Body of pancreas (tissue), 4 donors: Measurements from ENCODE around the gene ARNT2. TPM values are rescaled to one million over a fixed set of nuclear protein-coding genes. Genes with fewer than 3 reads are reported as not detected.

Experiments
- ATAC-seq: fragments of 150-250 bp; one replicate; pipeline ENCODE4 v1.9.1; 2016
- DNase-seq, 4 donors: peaks; one replicate each; pipeline ENCODE4 v3.0.0-alpha.2; 2019
- H3K27ac ChIP-seq, 4 donors: fragments of 200-600 bp; sonication (generic); 1 replicate in 3 of 4; 2 replicates in 1 of 4; pipeline versions ENCODE4 v1.5.1 to v1.6.1; 2016 to 2019; ENCODE audit warnings: mild to moderate bottlenecking in 1 of 4, mixed read lengths in 1 of 4, moderate library complexity in 1 of 4
- H3K27me3 ChIP-seq, 2 donors: fragments of 200-600 bp; sonication (generic); one replicate each; pipeline ENCODE4 v1.6.0; 2016; ENCODE audit warnings: mild to moderate bottlenecking in 1 of 2
- H3K36me3 ChIP-seq, 2 donors: fragments of 200-600 bp; sonication (generic); replicated peaks in 1 of 2; 2 replicates each; pipeline ENCODE4 v1.5.1; 2016; ENCODE audit warnings: low read depth in 2 of 2; ENCODE audit not compliant: insufficient read depth in 1 of 2
- H3K4me1 ChIP-seq: fragments of 200-600 bp; sonication (generic); one replicate; pipeline ENCODE4 v1.6.0; 2016
- H3K4me3 ChIP-seq, 2 donors: fragments of 200-600 bp; sonication (generic); 1 replicate in 1 of 2; 2 replicates in 1 of 2; pipeline ENCODE4 v1.5.1; 2016 to 2019
- H3K9me3 ChIP-seq, 3 donors: fragments of 200-600 bp; sonication (generic); 1 replicate in 2 of 3; 2 replicates in 1 of 3; pipeline ENCODE4 v1.5.1; 2016
- POLR2A ChIP-seq, 3 donors: fragments of 450-650 bp; IDR thresholded peaks; one replicate each; pipeline ENCODE4 v1.6.1; 2016; ENCODE audit warnings: antibody characterized with exemption in 3 of 3, mild to moderate bottlenecking in 2 of 3
- WGBS, 2 donors: methylation state at CpG; one replicate each; pipeline ENCODE4 v1.1.5; 2017; 5-methylcytosine and 5-hydroxymethylcytosine counted together
- intact Hi-C: fragments of 100-400 bp; cut with DNase I; formaldehyde crosslinking; loops from one replicate; pipeline ENCODE4 v1.15.1; 2023
- total RNA-seq, 2 donors: library from RNA; depleted of rRNA; stranded (reverse); fragments of >200 nt; gene quantifications; one replicate each; pipeline ENCODE4 v1.1.0, GENCODE V29; 2016
- TF ChIP-seq, protein P1 (sequence below), 7 experiments: fragments of 450-650 bp in 4 of 7; fragments of 200-600 bp in 3 of 7; sonication (generic) in 3 of 7; IDR thresholded peaks; one replicate each; pipeline ENCODE4 v1.5.1; 2016 to 2019; ENCODE audit warnings: antibody characterized with exemption in 7 of 7

The ARNT2 gene
- total RNA-seq, 2 donors from 2014 or later, result 5.3 to 5.4 TPM

DNA sequence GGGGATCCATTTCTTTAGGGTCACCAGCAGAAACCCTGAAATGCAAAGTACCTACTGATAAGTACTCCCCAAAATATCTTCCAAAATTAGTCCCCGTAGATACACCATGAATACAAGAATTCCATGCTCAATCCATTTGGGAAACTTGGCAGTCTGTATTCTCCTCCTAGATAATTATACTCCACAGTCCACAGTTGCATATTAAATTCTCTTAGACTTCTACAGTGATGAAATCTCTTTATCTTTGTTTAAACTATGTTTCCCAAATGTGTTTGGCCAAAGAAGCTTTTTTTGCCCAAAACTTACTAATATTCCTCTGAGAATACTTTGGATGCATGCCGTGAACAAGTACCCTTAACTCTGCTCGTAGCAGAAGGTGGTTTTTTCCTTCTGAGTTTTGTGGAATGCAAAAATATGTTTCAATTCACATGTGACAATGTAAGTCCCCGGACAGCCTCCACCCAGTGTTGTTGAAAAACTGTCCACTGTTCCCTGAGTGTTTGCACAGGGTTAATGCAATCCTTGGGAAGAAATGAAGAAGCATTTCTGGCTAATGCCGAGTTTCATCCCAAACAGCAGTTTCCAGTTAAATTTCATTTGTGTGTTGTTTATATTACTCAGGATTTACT lies 126.7 kb downstream of the ARNT2 start:
- Histone ChIP-seq H3K36me3 (no peaks in the 10 kb centered on the region), H3K27ac (no peak overlapping the region), H3K27me3 (no peaks in the 10 kb centered on the region), H3K4me3 (no peak overlapping the region), H3K9me3 (no peaks in the 10 kb centered on the region), H3K4me1 (no peaks in the 10 kb centered on the region)
- intact Hi-C loops, result no loop called here
- TF ChIP-seq, protein P1, sequence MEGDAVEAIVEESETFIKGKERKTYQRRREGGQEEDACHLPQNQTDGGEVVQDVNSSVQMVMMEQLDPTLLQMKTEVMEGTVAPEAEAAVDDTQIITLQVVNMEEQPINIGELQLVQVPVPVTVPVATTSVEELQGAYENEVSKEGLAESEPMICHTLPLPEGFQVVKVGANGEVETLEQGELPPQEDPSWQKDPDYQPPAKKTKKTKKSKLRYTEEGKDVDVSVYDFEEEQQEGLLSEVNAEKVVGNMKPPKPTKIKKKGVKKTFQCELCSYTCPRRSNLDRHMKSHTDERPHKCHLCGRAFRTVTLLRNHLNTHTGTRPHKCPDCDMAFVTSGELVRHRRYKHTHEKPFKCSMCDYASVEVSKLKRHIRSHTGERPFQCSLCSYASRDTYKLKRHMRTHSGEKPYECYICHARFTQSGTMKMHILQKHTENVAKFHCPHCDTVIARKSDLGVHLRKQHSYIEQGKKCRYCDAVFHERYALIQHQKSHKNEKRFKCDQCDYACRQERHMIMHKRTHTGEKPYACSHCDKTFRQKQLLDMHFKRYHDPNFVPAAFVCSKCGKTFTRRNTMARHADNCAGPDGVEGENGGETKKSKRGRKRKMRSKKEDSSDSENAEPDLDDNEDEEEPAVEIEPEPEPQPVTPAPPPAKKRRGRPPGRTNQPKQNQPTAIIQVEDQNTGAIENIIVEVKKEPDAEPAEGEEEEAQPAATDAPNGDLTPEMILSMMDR (IDR thresholded peaks at IDR 0.05), result no peak
- no peak for TF ChIP-seq POLR2A (IDR thresholded peaks at IDR 0.05)
- WGBS, 2 donors, result 73 to 77% methylated on average over 5 of the region's 5 CpGs
- DNase-seq (no peak), ATAC-seq (no peak)

DNA sequence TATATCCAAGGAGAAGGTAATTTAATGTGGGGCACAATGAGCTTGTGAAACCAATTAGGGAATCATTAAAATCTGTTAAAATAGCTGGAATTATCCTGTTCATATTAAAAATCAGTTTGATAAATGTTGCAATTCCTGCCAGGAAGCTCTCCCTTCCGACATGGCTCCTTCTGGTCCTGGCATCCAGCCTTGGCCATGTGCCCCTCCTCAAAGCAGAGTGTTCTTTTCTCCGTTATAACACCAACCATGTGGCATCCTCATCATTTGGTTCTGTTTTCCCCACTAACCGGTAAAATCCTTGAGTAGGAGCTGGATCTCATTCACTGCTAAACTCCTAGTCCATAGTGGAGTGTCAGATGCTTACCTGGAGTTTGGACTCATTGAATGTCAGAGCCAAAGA lies 127.2 kb downstream of the ARNT2 start:
- 70 to 78% methylated on average over 3 of the region's 3 CpGs for WGBS, 2 donors
- intact Hi-C loops, result no loop called here
- Histone ChIP-seq H3K9me3 (no peaks in the 10 kb centered on the region), H3K4me3 (no peak overlapping the region), H3K36me3 (no peaks in the 10 kb centered on the region), H3K27me3 (no peaks in the 10 kb centered on the region), H3K27ac (no peak overlapping the region), H3K4me1 (no peaks in the 10 kb centered on the region)
- ATAC-seq (no peak), DNase-seq (no peak)
- TF ChIP-seq, protein P1 (IDR thresholded peaks at IDR 0.05), result no peak
- no peak for TF ChIP-seq POLR2A (IDR thresholded peaks at IDR 0.05)

GRCh38 chr15:80531796-80532195 lies 127.6 kb downstream of the ARNT2 start:
- Histone ChIP-seq H3K4me3 (no peak overlapping the region), H3K27ac (no peak overlapping the region), H3K36me3 (no peaks in the 10 kb centered on the region), H3K9me3 (no peaks in the 10 kb centered on the region), H3K27me3 (no peaks in the 10 kb centered on the region), H3K4me1 (no peaks in the 10 kb centered on the region)
- ATAC-seq (no peak), DNase-seq (no peak)
- intact Hi-C loops, result no loop called here
- 63 to 67% methylated on average over 6 to 7 of the region's 7 CpGs for WGBS, 2 donors
- TF ChIP-seq, protein P1 (IDR thresholded peaks at IDR 0.05), result no peak
- no peak for TF ChIP-seq POLR2A (IDR thresholded peaks at IDR 0.05)

GRCh38 chr15:80533790-80534333 lies 129.7 kb downstream of the ARNT2 start:
- H3K4me3 ChIP-seq, result no peak overlapping the region
- TF ChIP-seq POLR2A (IDR thresholded peaks at IDR 0.05), result no peak
- TF ChIP-seq, protein P1 (IDR thresholded peaks at IDR 0.05), result no peak
- ATAC-seq, result no peak
- H3K9me3 ChIP-seq, result no peaks in the 10 kb centered on the region
- H3K27ac ChIP-seq, result no peak overlapping the region
- H3K4me1 ChIP-seq, result no peaks in the 10 kb centered on the region
- no peaks in the 10 kb centered on the region for H3K36me3 ChIP-seq
- no peak for DNase-seq
- 76 to 82% methylated on average over 4 of the region's 4 CpGs for WGBS, 2 donors
- no peaks in the 10 kb centered on the region for H3K27me3 ChIP-seq
- intact Hi-C loops, result no loop called here

- intact Hi-C loops, result no loop called here
- Histone ChIP-seq H3K9me3 (no peaks in the 10 kb centered on the region), H3K36me3 (no peaks in the 10 kb centered on the region), H3K27me3 (no peaks in the 10 kb centered on the region), H3K4me1 (no peaks in the 10 kb centered on the region), H3K4me3 (no peak overlapping the region), H3K27ac (peak overlapping the region in 1 of 4 donors; percentile 30)
- DNase-seq, result peak in 2 of 4 donors; percentile 18 to 32
- TF ChIP-seq POLR2A (IDR thresholded peaks at IDR 0.05), result no peak
- TF ChIP-seq, protein P1 (IDR thresholded peaks at IDR 0.05), result no peak
- ATAC-seq, result no peak
- 26 to 45% methylated on average over 5 of the region's 5 CpGs for WGBS, 2 donors
These were observed 132.0 kb downstream of the ARNT2 start for GRCh38 chr15:80536231-80536630.
